ENCODE results near the gene GALNT11. TPM values are rescaled to one million over a fixed set of nuclear protein-coding genes. Genes with fewer than 3 reads are reported as not detected.

The GALNT11 gene
- total RNA-seq, 1 donor from 2014 or later, result 37.4 TPM

GRCh38 chr7:152133804-152134203 lies 108.3 kb downstream of the GALNT11 start:
- ATAC-seq, result peak; percentile 23
- intact Hi-C loops (cut with DNase I), result no loop called here
- DNase-seq (ENCODE audit: low spot score), result no peak

GRCh38 chr7:152136686-152137085 lies 111.2 kb downstream of the GALNT11 start:
- intact Hi-C loops (cut with DNase I), result no loop called here
- ATAC-seq (peak; percentile 72), DNase-seq (ENCODE audit: low spot score) (no peak)

- ATAC-seq (peak; percentile 20), DNase-seq (ENCODE audit: low spot score) (no peak)
- intact Hi-C loops (cut with DNase I), result no loop called here
These were observed 112.1 kb downstream of the GALNT11 start for GRCh38 chr7:152137476-152138025.

GRCh38 chr7:152140067-152140466 lies 114.6 kb downstream of the GALNT11 start:
- DNase-seq (ENCODE audit: low spot score) (no peak), ATAC-seq (no peak)
- intact Hi-C loops (cut with DNase I), result no loop called here

- intact Hi-C loops (cut with DNase I), result no loop called here
- no peak for DNase-seq (ENCODE audit: low spot score)
- ATAC-seq, result no peak
These were observed 115.1 kb downstream of the GALNT11 start for GRCh38 chr7:152140560-152140959.

- DNase-seq (ENCODE audit: low spot score) (no peak), ATAC-seq (no peak)
- intact Hi-C loops (cut with DNase I), result no loop called here
These were observed 117.6 kb downstream of the GALNT11 start for GRCh38 chr7:152142976-152143595.

GRCh38 chr7:152144557-152145245 lies 119.2 kb downstream of the GALNT11 start:
- intact Hi-C loops (cut with DNase I), result no loop called here
- no peak for DNase-seq (ENCODE audit: low spot score)
- no peak for ATAC-seq

GRCh38 chr7:152145853-152146466 lies 120.5 kb downstream of the GALNT11 start:
- intact Hi-C loops (cut with DNase I), result no loop called here
- peak; percentile 79 for ATAC-seq
- no peak for DNase-seq (ENCODE audit: low spot score)

- DNase-seq (ENCODE audit: low spot score), result no peak
- no peak for ATAC-seq
- intact Hi-C loops (cut with DNase I), result no loop called here
These were observed 123.2 kb downstream of the GALNT11 start for GRCh38 chr7:152148706-152149105.

GRCh38 chr7:152149363-152149762 lies 123.9 kb downstream of the GALNT11 start:
- intact Hi-C loops (cut with DNase I), result no loop called here
- no peak for ATAC-seq
- DNase-seq (ENCODE audit: low spot score), result no peak

GRCh38 chr7:152152267-152152666 lies 126.8 kb downstream of the GALNT11 start:
- DNase-seq (ENCODE audit: low spot score) (no peak), ATAC-seq (no peak)
- intact Hi-C loops (cut with DNase I), result no loop called here

- intact Hi-C loops (cut with DNase I), result no loop called here
- no peak for DNase-seq (ENCODE audit: low spot score)
- no peak for ATAC-seq
These were observed 133.5 kb downstream of the GALNT11 start for GRCh38 chr7:152158801-152159587.

- DNase-seq (ENCODE audit: low spot score) (no peak), ATAC-seq (no peak)
- intact Hi-C loops (cut with DNase I), result no loop called here
These were observed 135.7 kb downstream of the GALNT11 start for GRCh38 chr7:152161171-152161570.

GRCh38 chr7:152162287-152162686 lies 136.8 kb downstream of the GALNT11 start:
- DNase-seq (ENCODE audit: low spot score), result no peak
- ATAC-seq, result no peak
- intact Hi-C loops (cut with DNase I), result no loop called here

Other genes with a start within 250 kb of the GALNT11 start
- gene PRKAG2, start 148.6 kb upstream of the GALNT11 start, total RNA-seq, result 31.5 TPM
- gene GALNTL5, start 69.2 kb upstream of the GALNT11 start, total RNA-seq, result not detected

Data from sciatic nerve (tissue), 2 donors.